ENCODE measurements around the gene ORMDL2. TPM values are rescaled to one million over a fixed set of nuclear protein-coding genes. Genes with fewer than 3 reads are reported as not detected.

ORMDL2 gene
- total RNA-seq: 10 to 100 TPM; 12.7 to 16.3 TPM

GRCh38 chr12:55817345-55818139 is at the start of gene ORMDL2, which contains the start of gene SARNP:
Gene ORMDL2, plus strand, starts transcription at chr12:55818041. Its CDS starts 959 bp downstream, at chr12:55819000.
Gene SARNP, minus strand, starts transcription at chr12:55817724. Its CDS starts 23 bp downstream, at chr12:55817701.

GRCh38 chr12:55842681-55843429 is 25.0 kb downstream of the ORMDL2 start, which contains the start of gene MMP19:
Gene MMP19, minus strand, starts transcription at chr12:55842936. Its CDS starts 106 bp downstream, at chr12:55842830.

Other genes starting within 250 kb of the ORMDL2 start
- not detected for gene OR2AP1, start 245.6 kb upstream of the ORMDL2 start, total RNA-seq
- not detected for gene OR10P1, start 181.1 kb upstream of the ORMDL2 start, total RNA-seq
- gene ITGA7, start 110.1 kb upstream of the ORMDL2 start, total RNA-seq: 1 to 10 TPM; 1.3 to 3.8 TPM
- gene BLOC1S1, start 102.0 kb upstream of the ORMDL2 start, total RNA-seq: 10 to 100 TPM; 30.3 to 53.0 TPM
- gene RDH5, start 97.6 kb upstream of the ORMDL2 start, total RNA-seq: 1 to 10 TPM; 1.0 to 1.3 TPM
- 1,000 to 10,000 TPM; 1,571 to 2,230 TPM for gene CD63, start 89.0 kb upstream of the ORMDL2 start, total RNA-seq
- gene GDF11, start 74.9 kb upstream of the ORMDL2 start, total RNA-seq: 1 to 10 TPM; 3.3 to 9.3 TPM
- 10 to 100 TPM; 44.7 to 69.9 TPM for gene SARNP, start 317 bp upstream of the ORMDL2 start, total RNA-seq
- 10 to 100 TPM; 42.7 to 43.3 TPM for gene DNAJC14, start 11.5 kb downstream of the ORMDL2 start, total RNA-seq
- under 1 TPM in 1 of 2 donors, not detected in 1; under 0.01 TPM for gene MMP19, start 24.9 kb downstream of the ORMDL2 start, total RNA-seq
- 10 to 100 TPM; 27.6 to 29.6 TPM for gene PYM1, start 109.9 kb downstream of the ORMDL2 start, total RNA-seq
- 10 to 100 TPM in 1 of 2 donors, 1 to 10 TPM in 1; 6.3 to 10.3 TPM for gene DGKA, start 113.1 kb downstream of the ORMDL2 start, total RNA-seq
- 1,000 to 10,000 TPM; 4,571 to 5,356 TPM for gene PMEL, start 148.0 kb downstream of the ORMDL2 start, total RNA-seq
- gene CDK2, start 148.8 kb downstream of the ORMDL2 start, total RNA-seq: 100 to 1,000 TPM; 367 to 670 TPM
- gene RAB5B, start 156.0 kb downstream of the ORMDL2 start, total RNA-seq: 100 to 1,000 TPM; 110 to 138 TPM
- 10 to 100 TPM; 21.0 to 22.4 TPM for gene SUOX, start 179.2 kb downstream of the ORMDL2 start, total RNA-seq
- 1 to 10 TPM; 2.1 to 3.7 TPM for gene IKZF4, start 203.0 kb downstream of the ORMDL2 start, total RNA-seq
- 100 to 1,000 TPM; 376 to 592 TPM for gene RPS26, start 223.9 kb downstream of the ORMDL2 start, total RNA-seq

All from melanocyte of skin (primary cell).